Esophagus squamous epithelium (tissue), 5 donors: Measurements from ENCODE around the gene MEIS2. TPM values are rescaled to one million over a fixed set of nuclear protein-coding genes. Genes with fewer than 3 reads are reported as not detected.
A peak's percentile ranks its signal among the peaks of the same experiment; 100 is the strongest.

Source experiments
- DNase-seq: peaks from one replicate; lab custom pipeline; 2025; lab: John Stamatoyannopoulos, UW
- H3K27ac ChIP-seq, 4 donors: fragments of 200-600 bp; sonication (generic); one replicate each; pipeline ENCODE4 v1.5.1; 2016 to 2019; ENCODE audit warnings: mild to moderate bottlenecking in 1 of 4
- H3K27me3 ChIP-seq, 4 donors: fragments of 200-600 bp; sonication (generic); 1 replicate in 3 of 4; 2 replicates in 1 of 4; pipeline versions ENCODE4 v1.5.1 to v1.6.0; 2017 to 2021; ENCODE audit warnings: antibody characterized with exemption in 1 of 4
- H3K36me3 ChIP-seq, 3 donors: fragments of 200-600 bp; sonication (generic); one replicate each; pipeline ENCODE4 v1.5.1; 2016 to 2019
- H3K4me1 ChIP-seq, 3 donors: fragments of 200-600 bp; sonication (generic); one replicate each; pipeline ENCODE4 v1.5.1; 2017 to 2019
- H3K4me3 ChIP-seq, 4 donors: fragments of 200-600 bp; sonication (generic); 1 replicate in 3 of 4; 2 replicates in 1 of 4; pipeline ENCODE4 v1.5.1; 2016 to 2019; ENCODE audit warnings: mild to moderate bottlenecking in 2 of 4, moderate library complexity in 1 of 4
- H3K9me3 ChIP-seq, 3 donors: fragments of 200-600 bp; sonication (generic); one replicate each; pipeline ENCODE4 v1.5.1; 2016 to 2019
- POLR2A ChIP-seq, 4 donors: fragments of 450-650 bp; IDR thresholded peaks; one replicate each; pipeline ENCODE4 v1.6.1; 2017; ENCODE audit warnings: antibody characterized with exemption in 4 of 4, mild to moderate bottlenecking in 4 of 4, moderate library complexity in 3 of 4
- WGBS, 2 donors: methylation state at CpG; one replicate each; pipeline ENCODE4 v1.1.5; 2018; 5-methylcytosine and 5-hydroxymethylcytosine counted together
- intact Hi-C: fragments of 100-400 bp; cut with DNase I; formaldehyde crosslinking; loops from one replicate; pipeline ENCODE4 v1.15.0; 2022
- total RNA-seq, 4 donors: library from RNA; depleted of rRNA; stranded (reverse); fragments of >200 nt; gene quantifications; one replicate each; pipeline ENCODE4 v1.1.0, GENCODE V29; 2016
- TF ChIP-seq, protein P1 (sequence below), 6 experiments: fragments of 450-650 bp in 4 of 6; fragments of 200-600 bp in 2 of 6; sonication (generic) in 2 of 6; IDR thresholded peaks; one replicate each; pipeline ENCODE4 v1.5.1; 2016 to 2019; ENCODE audit warnings: antibody characterized with exemption in 6 of 6, mild to moderate bottlenecking in 4 of 6, moderate library complexity in 4 of 6
- donor health status: DM: yes; HTN: yes; CAD: no.

MEIS2 gene
- total RNA-seq, 4 donors from 2014 or later = 6.6 to 26.3 (median 9.9) TPM

DNA sequence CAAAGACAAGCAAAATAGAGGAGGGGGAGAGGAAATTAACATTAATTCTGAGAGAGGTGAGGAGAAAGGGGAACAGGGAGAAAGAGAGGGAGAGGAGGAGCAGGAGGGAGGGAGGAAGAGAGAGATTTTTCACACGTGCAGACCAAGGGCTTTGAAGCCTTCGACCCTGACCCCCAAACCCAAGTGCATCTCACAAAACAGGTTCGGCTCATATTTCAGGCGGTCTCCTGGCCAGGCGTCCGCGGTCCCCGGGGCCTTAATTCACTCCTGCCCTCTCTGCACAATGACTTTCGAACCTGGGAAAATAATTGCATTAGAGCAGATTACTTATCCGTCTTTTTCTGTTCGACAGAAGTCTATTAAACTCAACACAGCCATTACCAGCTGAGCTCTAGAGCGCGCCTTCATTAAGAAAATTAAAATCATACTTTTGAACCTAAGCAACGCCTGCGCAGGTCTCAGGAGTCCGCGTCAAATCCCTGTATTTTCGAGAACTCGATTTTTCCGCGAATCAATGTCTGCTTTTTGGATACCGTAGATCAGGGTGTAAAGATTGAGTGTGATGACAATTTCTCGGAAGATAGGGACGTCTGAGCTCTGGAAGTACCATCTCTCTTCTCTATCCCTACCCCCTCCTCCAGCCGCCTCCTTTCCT, 220.7 kb downstream of the MEIS2 start:
- no peaks in the 10 kb centered on the region for H3K36me3 ChIP-seq
- 47 to 60% methylated on average over 24 to 25 of the region's 25 CpGs for WGBS, 2 donors
- peaks cover 0 to 32% (median 9%) of the 10 kb centered on the region in 3 donors for H3K4me1 ChIP-seq
- peak overlapping the region in 3 of 4 donors; percentile 13 to 49 (median 31) for H3K4me3 ChIP-seq
- TF ChIP-seq, protein P1, sequence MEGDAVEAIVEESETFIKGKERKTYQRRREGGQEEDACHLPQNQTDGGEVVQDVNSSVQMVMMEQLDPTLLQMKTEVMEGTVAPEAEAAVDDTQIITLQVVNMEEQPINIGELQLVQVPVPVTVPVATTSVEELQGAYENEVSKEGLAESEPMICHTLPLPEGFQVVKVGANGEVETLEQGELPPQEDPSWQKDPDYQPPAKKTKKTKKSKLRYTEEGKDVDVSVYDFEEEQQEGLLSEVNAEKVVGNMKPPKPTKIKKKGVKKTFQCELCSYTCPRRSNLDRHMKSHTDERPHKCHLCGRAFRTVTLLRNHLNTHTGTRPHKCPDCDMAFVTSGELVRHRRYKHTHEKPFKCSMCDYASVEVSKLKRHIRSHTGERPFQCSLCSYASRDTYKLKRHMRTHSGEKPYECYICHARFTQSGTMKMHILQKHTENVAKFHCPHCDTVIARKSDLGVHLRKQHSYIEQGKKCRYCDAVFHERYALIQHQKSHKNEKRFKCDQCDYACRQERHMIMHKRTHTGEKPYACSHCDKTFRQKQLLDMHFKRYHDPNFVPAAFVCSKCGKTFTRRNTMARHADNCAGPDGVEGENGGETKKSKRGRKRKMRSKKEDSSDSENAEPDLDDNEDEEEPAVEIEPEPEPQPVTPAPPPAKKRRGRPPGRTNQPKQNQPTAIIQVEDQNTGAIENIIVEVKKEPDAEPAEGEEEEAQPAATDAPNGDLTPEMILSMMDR (IDR thresholded peaks at IDR 0.05) = no peak
- TF ChIP-seq POLR2A (IDR thresholded peaks at IDR 0.05) = no peak
- no peaks in the 10 kb centered on the region for H3K9me3 ChIP-seq
- no peak for DNase-seq
- H3K27ac ChIP-seq = no peak overlapping the region
- intact Hi-C loops = loop anchor here (5.0 to 10.0 kb wide), 2 partner anchors 233 to 375 kb away; no protein-coding TSS in a partner anchor
- peaks cover 0 to 70% (median 8%) of the 10 kb centered on the region in 4 donors for H3K27me3 ChIP-seq

DNA sequence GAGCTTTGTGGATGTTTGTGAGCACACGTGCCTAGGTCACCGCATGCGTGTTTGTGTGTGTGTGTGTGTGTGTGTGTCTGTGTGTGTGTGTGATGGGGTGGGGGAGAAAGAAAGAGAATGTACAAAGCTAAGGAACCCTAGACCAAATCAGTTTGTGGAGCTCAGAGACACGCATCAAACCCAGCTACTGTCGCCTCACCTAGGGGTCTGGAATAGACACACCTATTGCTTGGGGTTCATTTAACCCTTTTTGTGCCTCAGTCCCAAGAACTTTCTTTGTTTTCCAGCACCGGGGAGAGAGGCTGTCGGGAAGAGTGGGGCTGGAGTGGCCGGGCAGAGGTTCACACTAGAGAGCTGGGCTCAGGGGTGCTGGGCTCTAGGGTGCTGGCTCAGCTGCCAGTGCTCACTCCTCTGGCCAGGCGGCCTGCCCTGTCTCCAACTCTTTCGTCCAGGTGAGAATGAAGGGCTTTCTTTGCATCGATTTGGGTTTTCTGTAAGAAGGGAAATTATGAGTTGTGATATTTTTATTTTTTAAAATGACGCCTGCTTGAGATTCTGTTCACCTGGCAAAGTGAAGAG, 221.6 kb downstream of the MEIS2 start:
- DNase-seq = no peak

DNA sequence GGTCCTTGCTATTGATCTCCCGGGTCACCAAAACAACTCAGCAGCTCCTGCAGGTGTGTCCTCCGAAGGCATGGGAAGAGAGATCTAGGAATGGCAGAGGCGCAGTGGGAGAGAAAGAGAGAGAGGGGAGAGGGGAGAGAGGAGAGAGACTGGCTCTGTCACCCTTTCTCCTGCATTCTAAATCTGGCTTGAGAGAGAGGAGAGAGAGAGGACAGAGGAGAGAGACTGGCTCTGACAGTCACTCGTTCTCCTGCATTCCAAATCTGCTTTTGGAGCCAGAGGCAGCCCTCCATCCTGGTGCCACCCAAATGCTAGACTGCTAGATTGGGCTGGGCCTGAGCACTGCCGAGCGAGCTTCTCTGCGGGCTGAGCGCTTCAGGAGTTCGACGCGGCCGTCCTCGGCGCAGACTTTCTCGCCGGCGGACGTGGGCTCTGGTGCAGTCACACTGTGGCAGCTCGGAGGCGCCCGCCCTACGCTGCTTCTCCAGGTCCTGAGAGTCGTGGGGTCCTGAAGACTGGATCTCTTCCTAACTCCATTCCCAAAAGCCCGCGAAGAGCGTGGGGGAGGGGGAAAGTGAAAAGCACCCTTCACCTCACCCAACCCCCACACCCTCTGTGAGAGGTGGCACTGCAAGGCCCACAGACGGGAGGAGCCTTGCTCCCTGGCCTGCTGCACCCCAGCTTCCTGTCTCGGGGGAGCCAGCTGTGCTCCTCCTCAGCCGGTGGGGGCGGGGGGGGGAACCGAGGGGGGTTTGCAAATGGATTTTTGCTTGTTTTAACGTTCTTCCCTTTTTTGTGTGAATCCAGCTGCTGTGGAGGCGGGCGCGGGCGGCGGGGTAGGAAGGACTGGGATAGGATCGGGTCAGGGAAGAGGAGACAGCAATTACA, 222.3 kb downstream of the MEIS2 start:
- intact Hi-C loops = loop anchor here (10.0 kb wide), 1 partner anchor 373 kb away; no protein-coding TSS in a partner anchor
- DNase-seq = no peak
- peaks cover 0 to 55% (median 8%) of the 10 kb centered on the region in 4 donors for H3K27me3 ChIP-seq
- TF ChIP-seq POLR2A (IDR thresholded peaks at IDR 0.05) = no peak
- TF ChIP-seq, protein P1 (IDR thresholded peaks at IDR 0.05) = no peak
- 48 to 66% methylated on average over 8 to 23 of the region's 38 CpGs for WGBS, 2 donors
- H3K4me3 ChIP-seq = peak overlapping the region in 1 of 4 donors; percentile 22
- H3K9me3 ChIP-seq = no peaks in the 10 kb centered on the region
- H3K27ac ChIP-seq = no peak overlapping the region
- no peaks in the 10 kb centered on the region for H3K36me3 ChIP-seq
- peaks cover 0 to 21% (median under 1%) of the 10 kb centered on the region in 3 donors for H3K4me1 ChIP-seq

More for the DNA sequence above, 221.6 kb downstream of the MEIS2 start:
- H3K9me3 ChIP-seq = no peaks in the 10 kb centered on the region
- no peak for TF ChIP-seq POLR2A (IDR thresholded peaks at IDR 0.05)
- TF ChIP-seq, protein P1 (IDR thresholded peaks at IDR 0.05) = no peak
- no peaks in the 10 kb centered on the region for H3K36me3 ChIP-seq
- WGBS, 2 donors = 68 to 71% methylated on average over 11 to 12 of the region's 12 CpGs
- H3K27ac ChIP-seq = no peak overlapping the region
- peaks cover 0 to 63% (median 8%) of the 10 kb centered on the region in 4 donors for H3K27me3 ChIP-seq
- no peak overlapping the region for H3K4me3 ChIP-seq
- intact Hi-C loops = loop anchor here (10.0 kb wide), 1 partner anchor 374 kb away; no protein-coding TSS in a partner anchor
- peaks cover 0 to 29% (median 8%) of the 10 kb centered on the region in 3 donors for H3K4me1 ChIP-seq

DNA sequence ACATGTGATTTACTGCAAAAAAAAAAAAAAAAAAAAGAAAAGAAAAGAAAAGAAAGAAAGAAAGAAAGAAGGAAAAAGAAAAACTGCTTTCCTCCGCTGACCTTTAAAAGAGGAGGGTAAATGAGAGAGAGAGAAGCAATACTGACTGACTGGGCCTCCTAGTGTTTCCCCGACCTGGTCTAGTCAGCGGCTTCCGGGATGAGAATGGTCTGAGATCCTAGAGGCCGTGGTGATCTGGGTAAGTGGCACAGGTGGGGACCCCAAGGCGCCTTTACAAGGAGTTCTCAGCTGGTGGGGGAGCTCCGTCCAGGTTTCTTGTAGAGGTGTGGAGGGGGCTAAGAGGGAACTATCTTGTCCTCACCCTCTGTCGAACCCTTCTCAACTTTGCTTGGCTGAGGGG, 223.1 kb downstream of the MEIS2 start:
- H3K9me3 ChIP-seq = no peaks in the 10 kb centered on the region
- H3K4me3 ChIP-seq = no peak overlapping the region
- DNase-seq = no peak
- TF ChIP-seq POLR2A (IDR thresholded peaks at IDR 0.05) = no peak
- TF ChIP-seq, protein P1 (IDR thresholded peaks at IDR 0.05) = no peak
- intact Hi-C loops = loop anchor here (10.0 kb wide), 1 partner anchor 372 kb away; no protein-coding TSS in a partner anchor
- no peak overlapping the region for H3K27ac ChIP-seq
- H3K4me1 ChIP-seq = peaks cover 0 to 14% (median 0%) of the 10 kb centered on the region in 3 donors
- WGBS, 2 donors = 48 to 70% methylated on average over 8 of the region's 8 CpGs
- peaks cover 0 to 48% (median 8%) of the 10 kb centered on the region in 4 donors for H3K27me3 ChIP-seq
- H3K36me3 ChIP-seq = no peaks in the 10 kb centered on the region
